SH-SY5Y (cell line): Measurements from ENCODE around the gene FTL.

Experiments used
- GATA2 ChIP-seq: IDR thresholded peaks from 2 replicates; pipeline ENCODE4 v1.6.1; 2011; ENCODE audit warnings: mild to moderate bottlenecking, low read depth, low read length
- GATA3 ChIP-seq: IDR thresholded peaks from 2 replicates; pipeline ENCODE4 v1.6.1; 2011; ENCODE audit warnings: low read depth, mild to moderate bottlenecking, low read length, moderate library complexity

Gene FTL

GRCh38 chr19:48935864-48936263 is 29.2 kb upstream of the FTL start:
- TF ChIP-seq GATA3 = no peak

GRCh38 chr19:48938256-48938655 is 26.9 kb upstream of the FTL start:
- no peak for TF ChIP-seq GATA3
- no peak for TF ChIP-seq GATA2

- no peak for TF ChIP-seq GATA2
- TF ChIP-seq GATA3 = no peak
Observed at GRCh38 chr19:48940902-48941301, 24.2 kb upstream of the FTL start.

- no peak for TF ChIP-seq GATA2
- no peak for TF ChIP-seq GATA3
Observed at GRCh38 chr19:48943081-48943480, 22.0 kb upstream of the FTL start.

GRCh38 chr19:48945415-48945814 is 19.7 kb upstream of the FTL start:
- TF ChIP-seq GATA3 (no peak), GATA2 (no peak)

- TF ChIP-seq GATA3 = no peak
- TF ChIP-seq GATA2 = no peak
Observed at GRCh38 chr19:48945817-48946216, 19.3 kb upstream of the FTL start.

GRCh38 chr19:48946463-48947257 is 18.4 kb upstream of the FTL start:
- no peak for TF ChIP-seq GATA2
- no peak for TF ChIP-seq GATA3

GRCh38 chr19:48947258-48947542 is 17.9 kb upstream of the FTL start:
- no peak for TF ChIP-seq GATA3
- no peak for TF ChIP-seq GATA2

GRCh38 chr19:48950159-48950558 is 14.9 kb upstream of the FTL start:
- TF ChIP-seq GATA2 (no peak), GATA3 (no peak)

- TF ChIP-seq GATA3 (no peak), GATA2 (no peak)
Observed at GRCh38 chr19:48950830-48951519, 14.1 kb upstream of the FTL start.

- TF ChIP-seq GATA3 = no peak
- TF ChIP-seq GATA2 = no peak
Observed at GRCh38 chr19:48953141-48953540, 12.0 kb upstream of the FTL start.

GRCh38 chr19:48953990-48954594 is 11.0 kb upstream of the FTL start:
- TF ChIP-seq GATA2 = no peak
- no peak for TF ChIP-seq GATA3

- TF ChIP-seq GATA2 = peak; percentile 58
- no peak for TF ChIP-seq GATA3
Observed at GRCh38 chr19:48954595-48955307, 10.4 kb upstream of the FTL start, which contains the start of gene BAX. TSS of gene BAX (plus strand) at chr19:48954875. CDS start at chr19:48954929, 54 bp downstream.

- TF ChIP-seq GATA2 (no peak), GATA3 (no peak)
Observed at GRCh38 chr19:48955308-48955958, 9.7 kb upstream of the FTL start.
